NCI-H526 (cell line): ENCODE measurements around the gene SLC2A4RG.
A peak's percentile ranks its signal among the peaks of the same experiment; 100 is the strongest.

Source experiments
- DNase-seq, 2 experiments: peaks; one replicate each; lab custom pipeline; 2025; lab: John Stamatoyannopoulos, UW

The SLC2A4RG gene

GRCh38 chr20:63740627-63741353, 1.2 kb downstream of the SLC2A4RG start:
- peak; percentile 76 to 91 for DNase-seq

- no peak for DNase-seq
Observed at GRCh38 chr20:63741354-63741675, 1.7 kb downstream of the SLC2A4RG start.

GRCh38 chr20:63741676-63742380, 2.3 kb downstream of the SLC2A4RG start:
- no peak for DNase-seq

- DNase-seq, result no peak
Observed at GRCh38 chr20:63742381-63743024, 2.9 kb downstream of the SLC2A4RG start.

GRCh38 chr20:63743210-63743970, 3.8 kb downstream of the SLC2A4RG start:
- DNase-seq, result no peak

GRCh38 chr20:63744158-63744557, 4.6 kb downstream of the SLC2A4RG start:
- no peak for DNase-seq

GRCh38 chr20:63744574-63745423, 5.2 kb downstream of the SLC2A4RG start:
- no peak for DNase-seq

- DNase-seq, result no peak
Observed at GRCh38 chr20:63745424-63745805, 5.8 kb downstream of the SLC2A4RG start.

- DNase-seq, result no peak
Observed at GRCh38 chr20:63745961-63746731, 6.6 kb downstream of the SLC2A4RG start.

GRCh38 chr20:63746751-63747315, 7.3 kb downstream of the SLC2A4RG start:
- DNase-seq, result no peak

GRCh38 chr20:63747622-63748069, 8.1 kb downstream of the SLC2A4RG start:
- DNase-seq, result peak in 1 of 2 experiments; percentile 45

GRCh38 chr20:63748070-63748933, 8.7 kb downstream of the SLC2A4RG start:
- DNase-seq, result no peak

- DNase-seq, result no peak
Observed at GRCh38 chr20:63748934-63749270, 9.3 kb downstream of the SLC2A4RG start.

- no peak for DNase-seq
Observed at GRCh38 chr20:63749597-63750508, 10.3 kb downstream of the SLC2A4RG start.

GRCh38 chr20:63750807-63751470, 11.4 kb downstream of the SLC2A4RG start:
- peak; percentile 18 to 26 for DNase-seq

GRCh38 chr20:63751471-63752271, 12.1 kb downstream of the SLC2A4RG start:
- DNase-seq, result peak; percentile 35 to 77
